CD14-positive monocyte (primary cell): ENCODE measurements around the gene DNAI1. TPM values are rescaled to one million over a fixed set of nuclear protein-coding genes. Genes with fewer than 3 reads are reported as not detected.

Source experiments
- DNase-seq, 3 donors: peaks; one replicate each; pipeline ENCODE4 v3.0.0-alpha.2; 2011 to 2022
- H2AFZ ChIP-seq: 2 replicates; pipeline ENCODE4 v1.6.0; 2012; ENCODE audit warnings: mild to moderate bottlenecking, low read depth, low read length, inconsistent platforms; ENCODE audit not compliant: insufficient read depth, poor library complexity, severe bottlenecking
- H3K27ac ChIP-seq, 2 donors: 1 replicate in 1 of 2; 2 replicates in 1 of 2; pipeline ENCODE4 v1.5.1; 2012 to 2013; ENCODE audit warnings: low read length in 2 of 2, control low read depth in 1 of 2, inconsistent platforms in 1 of 2, low read depth in 1 of 2, mild to moderate bottlenecking in 1 of 2
- H3K27me3 ChIP-seq, 2 donors: one replicate each; pipeline versions ENCODE4 v1.6.0 to v1.6.1; 2011 to 2013; ENCODE audit warnings: low read length in 2 of 2; ENCODE audit not compliant: control insufficient read depth in 2 of 2, insufficient read depth in 2 of 2
- H3K36me3 ChIP-seq, 2 donors: replicated peaks in 1 of 2; 1 replicate in 1 of 2; 2 replicates in 1 of 2; pipeline versions ENCODE4 v1.5.1 to v1.6.1; 2012 to 2013; ENCODE audit warnings: low read length in 2 of 2, control low read depth in 1 of 2, inconsistent platforms in 1 of 2, mild to moderate bottlenecking in 1 of 2; ENCODE audit not compliant: insufficient read depth in 2 of 2, control insufficient read depth in 1 of 2
- H3K4me1 ChIP-seq, 2 donors: 1 replicate in 1 of 2; 2 replicates in 1 of 2; pipeline versions ENCODE4 v1.5.1 to v1.6.1; 2012 to 2013; ENCODE audit warnings: low read length in 2 of 2, control low read depth in 1 of 2, inconsistent platforms in 1 of 2, mild to moderate bottlenecking in 1 of 2, moderate library complexity in 1 of 2; ENCODE audit not compliant: insufficient read depth in 2 of 2, control insufficient read depth in 1 of 2
- H3K4me2 ChIP-seq: replicated peaks from 2 replicates; pipeline ENCODE3; 2012; ENCODE audit warnings: low read length, moderate library complexity, mild to moderate bottlenecking; ENCODE audit not compliant: poor library complexity, severe bottlenecking; ENCODE audit errors: extremely low read depth
- H3K4me3 ChIP-seq, 3 experiments: fragments of 200-600 bp in 1 of 3; sonication (generic) in 1 of 3; replicated peaks in 1 of 3; 1 replicate in 2 of 3; 2 replicates in 1 of 3; pipeline ENCODE4 v1.5.1; 2011 to 2013; ENCODE audit warnings: low read length in 3 of 3, mild to moderate bottlenecking in 3 of 3, control low read depth in 2 of 3, low read depth in 2 of 3, inconsistent platforms in 1 of 3, moderate library complexity in 1 of 3
- H3K79me2 ChIP-seq: 2 replicates; pipeline ENCODE4 v1.6.0; 2012; ENCODE audit warnings: mild to moderate bottlenecking, control low read depth, inconsistent platforms, low read length, moderate library complexity; ENCODE audit not compliant: insufficient read depth
- H3K9ac ChIP-seq: 2 replicates; pipeline ENCODE4 v1.6.0; 2017; ENCODE audit warnings: low read length, mild to moderate bottlenecking; ENCODE audit not compliant: insufficient read depth, poor library complexity, severe bottlenecking
- H3K9me3 ChIP-seq, 2 donors: replicated peaks in 1 of 2; 1 replicate in 1 of 2; 2 replicates in 1 of 2; pipeline versions ENCODE4 v1.5.1 to v1.6.1; 2012 to 2013; ENCODE audit warnings: low read length in 2 of 2, control low read depth in 1 of 2; ENCODE audit not compliant: control insufficient read depth in 1 of 2, insufficient read depth in 1 of 2
- H4K20me1 ChIP-seq: 2 replicates; pipeline ENCODE4 v1.6.0; 2012; ENCODE audit warnings: mild to moderate bottlenecking, low read length, control low read depth, moderate library complexity; ENCODE audit not compliant: insufficient read depth
- H3K27ac Mint-ChIP-seq, 7 donors: one replicate each; pipeline ENCODE4 v1.8.0; 2020; ENCODE audit warnings: mild to moderate bottlenecking in 7 of 7, mixed read lengths in 7 of 7, moderate library complexity in 6 of 7, inconsistent platforms in 2 of 7
- H3K27me3 Mint-ChIP-seq, 3 donors: one replicate each; pipeline ENCODE4 v1.8.0; 2021 to 2022; ENCODE audit warnings: low read depth in 3 of 3, mild to moderate bottlenecking in 3 of 3, mixed read lengths in 3 of 3, moderate library complexity in 3 of 3, inconsistent platforms in 1 of 3
- H3K36me3 Mint-ChIP-seq, 2 donors: one replicate each; pipeline ENCODE4 v1.8.0; 2020; ENCODE audit warnings: mixed read lengths in 2 of 2, inconsistent platforms in 1 of 2, mild to moderate bottlenecking in 1 of 2
- H3K4me1 Mint-ChIP-seq: one replicate; pipeline ENCODE4 v1.8.0; 2020; ENCODE audit warnings: mild to moderate bottlenecking, mixed read lengths
- H3K4me3 Mint-ChIP-seq, 2 donors: one replicate each; pipeline ENCODE4 v1.8.0; 2020; ENCODE audit warnings: mild to moderate bottlenecking in 2 of 2, mixed read lengths in 2 of 2, moderate library complexity in 1 of 2
- H3K9me3 Mint-ChIP-seq, 7 donors: one replicate each; pipeline ENCODE4 v1.8.0; 2020 to 2022; ENCODE audit warnings: mixed read lengths in 7 of 7, mild to moderate bottlenecking in 6 of 7, moderate library complexity in 6 of 7, inconsistent platforms in 2 of 7
- CTCF ChIP-seq: fragments of 200-600 bp; IDR thresholded peaks from one replicate; pipeline ENCODE4 v1.8.0; 2022; ENCODE audit warnings: antibody characterized with exemption, mild to moderate bottlenecking
- WGBS: methylation state at CpG from one replicate; pipeline ENCODE4 v1.1.5; 2013; ENCODE audit warnings: missing lambda C conversion rate; ENCODE audit not compliant: insufficient coverage; 5-methylcytosine and 5-hydroxymethylcytosine counted together
- intact Hi-C, 2 donors: fragments of 100-400 bp; cut with micrococcal nuclease; formaldehyde crosslinking; loops; one replicate each; pipeline versions ENCODE4 v1.15.0 to v1.15.1; 2023
- polyA plus RNA-seq, 3 donors: library from polyadenylated mRNA; depleted of rRNA in 1 of 3; unstranded in 2 of 3; stranded (reverse) in 1 of 3; fragments of 300-500 nt in 2 of 3; fragments of >200 nt in 1 of 3; fragmentation: Illumina TruSeq in 2 of 3; gene quantifications; 1 replicate in 2 of 3; 2 replicates in 1 of 3; pipeline ENCODE4 v1.2.3, GENCODE V29; 2012 to 2021

The DNAI1 gene
- polyA plus RNA-seq, 3 donors = not detected

GRCh38 chr9:34555936-34556525 lies 97.4 kb downstream of the DNAI1 start:
- H3K36me3 ChIP-seq = no peaks in the 10 kb centered on the region
- no peak overlapping the region for H3K4me3 ChIP-seq
- no peak for DNase-seq
- TF ChIP-seq CTCF = no peak
- H3K4me2 ChIP-seq = no peak overlapping the region
- Mint-ChIP-seq H3K4me3 (no peak overlapping the region), H3K36me3 (no peaks in the 10 kb centered on the region), H3K9me3 (no peaks in the 10 kb centered on the region), H3K4me1 (no peaks in the 10 kb centered on the region), H3K27ac (no peak overlapping the region), H3K27me3 (peaks cover 19 to 32% (median 19%) of the 10 kb centered on the region in 3 donors)
- WGBS = 87% methylated on average over 13 of the region's 13 CpGs
- H3K9ac ChIP-seq = no peak overlapping the region
- H3K27me3 ChIP-seq = peaks cover 0 to 12% of the 10 kb centered on the region in 2 donors
- H3K9me3 ChIP-seq = no peaks in the 10 kb centered on the region
- intact Hi-C loops = no loop called here
- H3K27ac ChIP-seq = no peak overlapping the region
- no peak overlapping the region for H2AFZ ChIP-seq
- no peaks in the 10 kb centered on the region for H3K4me1 ChIP-seq
- no peaks in the 10 kb centered on the region for H3K79me2 ChIP-seq
- no peaks in the 10 kb centered on the region for H4K20me1 ChIP-seq

DNA sequence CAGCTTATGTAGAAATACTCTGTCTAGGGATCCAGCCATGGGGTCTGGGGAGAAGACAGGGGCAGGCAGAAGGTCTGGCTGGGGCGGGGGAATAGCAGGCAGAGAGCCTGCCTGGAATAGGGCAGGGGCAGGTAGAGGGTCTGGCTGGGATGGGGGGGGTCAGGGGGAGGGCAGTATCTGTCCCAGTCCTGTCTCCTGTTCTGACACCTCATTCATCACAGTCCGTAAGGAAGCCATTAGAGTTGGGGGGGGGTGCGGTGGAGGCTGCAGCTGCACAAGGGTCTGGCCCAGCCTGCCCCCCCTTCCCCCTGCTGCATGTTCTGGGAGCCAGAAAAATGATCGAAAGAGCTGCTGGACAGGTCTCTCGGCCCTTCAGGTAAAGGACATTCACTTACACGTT lies 98.3 kb downstream of the DNAI1 start:
- no peak for DNase-seq
- H3K9me3 Mint-ChIP-seq = peaks cover 0 to 4% (median 3%) of the 10 kb centered on the region in 7 donors
- H3K4me1 Mint-ChIP-seq = no peaks in the 10 kb centered on the region
- no peak overlapping the region for H2AFZ ChIP-seq
- peaks cover 0 to 12% of the 10 kb centered on the region in 2 donors for H3K27me3 ChIP-seq
- no peak overlapping the region for H3K4me3 Mint-ChIP-seq
- no peak overlapping the region for H3K9ac ChIP-seq
- H3K27ac ChIP-seq = no peak overlapping the region
- peaks cover 19 to 33% (median 21%) of the 10 kb centered on the region in 3 donors for H3K27me3 Mint-ChIP-seq
- H3K79me2 ChIP-seq = no peaks in the 10 kb centered on the region
- no peaks in the 10 kb centered on the region for H3K4me1 ChIP-seq
- intact Hi-C loops = no loop called here
- no peak overlapping the region for H3K4me2 ChIP-seq
- no peaks in the 10 kb centered on the region for H3K36me3 Mint-ChIP-seq
- no peak for TF ChIP-seq CTCF
- no peak overlapping the region for H3K27ac Mint-ChIP-seq
- no peaks in the 10 kb centered on the region for H3K36me3 ChIP-seq
- no peaks in the 10 kb centered on the region for H4K20me1 ChIP-seq
- WGBS = no CpG with 5 or more reads among the region's 6 CpGs
- H3K9me3 ChIP-seq = peaks cover 0 to under 1% of the 10 kb centered on the region in 2 donors
- no peak overlapping the region for H3K4me3 ChIP-seq
